ENCODE measurements around the gene MOGAT3. TPM values are rescaled to one million over a fixed set of nuclear protein-coding genes. Genes with fewer than 3 reads are reported as not detected.

MOGAT3 gene
- total and polyA plus RNA-seq, 2 of the 4 experiments (the other 2 are of a cell fraction): not detected

DNA sequence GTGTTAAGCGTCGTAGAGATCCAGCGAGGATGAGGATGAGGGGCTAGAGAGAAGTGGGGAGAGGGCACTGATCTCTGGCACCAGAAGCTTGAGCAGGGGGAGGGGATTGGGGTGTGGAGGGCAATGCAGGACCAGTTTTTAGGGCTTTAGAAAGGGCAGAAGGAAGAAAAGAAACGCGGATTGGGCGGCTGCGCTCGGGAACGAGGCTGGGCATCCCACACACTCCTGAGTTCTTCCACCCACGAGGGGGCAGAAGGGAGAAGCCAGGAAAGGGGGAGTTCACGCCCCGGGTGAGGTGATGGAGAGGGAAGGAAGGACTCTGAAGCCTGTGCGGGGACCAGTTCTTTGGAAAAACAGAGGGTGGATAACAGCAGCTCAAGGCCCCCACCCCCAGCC, 29.4 kb downstream of the MOGAT3 start:
- no peak for DNase-seq
- no peak overlapping the region for H3K23ac ChIP-seq (ENCODE audit: low read depth, low read length)
- BruUV-seq (replicated peaks): no TSS peak
- ChIA-PET POLR2A (ENCODE audit: unreplicated experiment) (no interaction called here), CTCF (interaction anchor here (0.7 to 1.9 kb wide), 2 partner anchors 21 to 28 kb away, joined by 3 to 6 read pairs; no protein-coding TSS in a partner anchor)
- H4K5ac ChIP-seq (ENCODE audit: low read depth, low read length): no peak overlapping the region
- H3K9me1 ChIP-seq (ENCODE audit: insufficient read depth, low read length): peaks cover 14% of the 10 kb centered on the region
- no peaks in the 10 kb centered on the region; the same call in 1 of the 2 replicates for H4K20me1 ChIP-seq (ENCODE audit: insufficient read depth, low read length)
- H3K27ac ChIP-seq (ENCODE audit: insufficient read depth, low read length): no peak overlapping the region
- no peak overlapping the region for H3K56ac ChIP-seq (ENCODE audit: extremely low read depth, insufficient read depth, low read length)
- ATAC-seq (ENCODE audit: low read depth): no peak
- H4K91ac ChIP-seq (ENCODE audit: insufficient read depth, low read depth, low read length): no peak overlapping the region
- no peak overlapping the region for H2AK5ac ChIP-seq (ENCODE audit: low read depth, low read length)
- H3K9me3 ChIP-seq (ENCODE audit: control insufficient read depth, insufficient read depth, low read length): peaks cover 2% of the 10 kb centered on the region; the same call in 1 of the 2 replicates
- no peak overlapping the region for H3K4me2 ChIP-seq (ENCODE audit: low read depth, low read length)
- dilution Hi-C loops (cut with HindIII; ENCODE audit: low sequenced_read_pairs, unreplicated experiment): no loop called here
- H3K4me3 ChIP-seq (ENCODE audit: insufficient read depth, low read depth, low read length): no peak overlapping the region
- peaks cover 0 to 3% of the 10 kb centered on the region in 2 experiments; a peak in 1 of 4 replicates for H3K79me1 ChIP-seq (ENCODE audit: low read depth in 1 of 2, low read length in 2 of 2)
- no peak overlapping the region for H3K18ac ChIP-seq (ENCODE audit: low read depth, low read length)
- H3K4me1 ChIP-seq (ENCODE audit: control insufficient read depth, insufficient read depth, low read length): peaks cover 16% of the 10 kb centered on the region
- H3K36me3 ChIP-seq (ENCODE audit: control insufficient read depth, insufficient read depth, low read length): no peaks in the 10 kb centered on the region
- no peak overlapping the region for H2BK5ac ChIP-seq (ENCODE audit: low read depth, low read length, poor library complexity, severe bottlenecking)
- no CpG with 5 or more reads among the region's 13 CpGs for WGBS, 2 experiments (ENCODE audit: extremely low coverage in 2 of 2, insufficient read length in 1 of 2)
- no peak overlapping the region for H2BK20ac ChIP-seq (ENCODE audit: low read depth, low read length)
- H2AK9ac ChIP-seq (replicated peaks; ENCODE audit: low read depth, low read length, poor library complexity): no peak overlapping the region
- in situ Hi-C loops (cut with MboI; ENCODE audit: low sequenced_read_pairs): no loop called here
- intact Hi-C loops (cut with micrococcal nuclease): no loop called here
- no peak overlapping the region for H3K4ac ChIP-seq (ENCODE audit: low read depth, low read length)
- no peak overlapping the region for H3K14ac ChIP-seq (replicated peaks; ENCODE audit: low read depth, low read length)
- no peak overlapping the region for H2AFZ ChIP-seq (replicated peaks; ENCODE audit: low read length, poor library complexity)
- H3K9ac ChIP-seq (ENCODE audit: low read depth, low read length): no peak overlapping the region
- no peak overlapping the region for H2BK120ac ChIP-seq (ENCODE audit: low read depth, low read length)
- no peak overlapping the region for H4K8ac ChIP-seq (ENCODE audit: low read depth in 2 of 2, low read length in 2 of 2)
- TF ChIP-seq, protein P1, sequence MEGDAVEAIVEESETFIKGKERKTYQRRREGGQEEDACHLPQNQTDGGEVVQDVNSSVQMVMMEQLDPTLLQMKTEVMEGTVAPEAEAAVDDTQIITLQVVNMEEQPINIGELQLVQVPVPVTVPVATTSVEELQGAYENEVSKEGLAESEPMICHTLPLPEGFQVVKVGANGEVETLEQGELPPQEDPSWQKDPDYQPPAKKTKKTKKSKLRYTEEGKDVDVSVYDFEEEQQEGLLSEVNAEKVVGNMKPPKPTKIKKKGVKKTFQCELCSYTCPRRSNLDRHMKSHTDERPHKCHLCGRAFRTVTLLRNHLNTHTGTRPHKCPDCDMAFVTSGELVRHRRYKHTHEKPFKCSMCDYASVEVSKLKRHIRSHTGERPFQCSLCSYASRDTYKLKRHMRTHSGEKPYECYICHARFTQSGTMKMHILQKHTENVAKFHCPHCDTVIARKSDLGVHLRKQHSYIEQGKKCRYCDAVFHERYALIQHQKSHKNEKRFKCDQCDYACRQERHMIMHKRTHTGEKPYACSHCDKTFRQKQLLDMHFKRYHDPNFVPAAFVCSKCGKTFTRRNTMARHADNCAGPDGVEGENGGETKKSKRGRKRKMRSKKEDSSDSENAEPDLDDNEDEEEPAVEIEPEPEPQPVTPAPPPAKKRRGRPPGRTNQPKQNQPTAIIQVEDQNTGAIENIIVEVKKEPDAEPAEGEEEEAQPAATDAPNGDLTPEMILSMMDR (conservative IDR thresholded peaks at IDR 0.05; ENCODE audit: low read depth, low read length): peak; percentile 23
- TF ChIP-seq CEBPB (IDR thresholded peaks at IDR 0.05; ENCODE audit: low read depth, low read length) (no peak), RAD21 (IDR thresholded peaks at IDR 0.05; ENCODE audit: low read length) (no peak)
- no peak overlapping the region for H2BK15ac ChIP-seq (ENCODE audit: low read depth, low read length)
- peaks cover 77% of the 10 kb centered on the region for H3K27me3 ChIP-seq (ENCODE audit: control insufficient read depth, insufficient read depth, low read length)

All from IMR-90 (cell line).